Liver (tissue), 3 donors: ENCODE results near the gene SPRR2A.

Experiments
- GABPA ChIP-seq, 2 donors: IDR thresholded peaks in 1 of 2; conservative IDR thresholded peaks in 1 of 2; 2 replicates each; pipeline ENCODE4 v1.6.1; 2016; ENCODE audit warnings: antibody characterized with exemption in 2 of 2, mild to moderate bottlenecking in 1 of 2, moderate library complexity in 1 of 2
- JUND ChIP-seq, 2 donors: IDR thresholded peaks; 2 replicates each; pipeline ENCODE4 v1.6.1; 2016; ENCODE audit warnings: antibody characterized with exemption in 2 of 2
- RAD21 ChIP-seq, 2 donors: IDR thresholded peaks; 2 replicates each; pipeline ENCODE4 v1.6.1; 2016; ENCODE audit warnings: antibody characterized with exemption in 2 of 2, mild to moderate bottlenecking in 2 of 2
- TAF1 ChIP-seq: conservative IDR thresholded peaks from 2 replicates; pipeline ENCODE4 v1.6.1; 2016; ENCODE audit warnings: antibody characterized with exemption, mild to moderate bottlenecking
- TF ChIP-seq, protein P1 (sequence below): fragments of 150-350 bp; IDR thresholded peaks from 2 replicates; pipeline ENCODE4 v1.5.1; 2017; ENCODE audit warnings: improper control_type of control experiment, low read depth, low read length; ENCODE audit not compliant: missing input control
- TF ChIP-seq, protein P2 (sequence below): IDR thresholded peaks from 2 replicates; pipeline ENCODE4 v1.6.1; 2016; ENCODE audit warnings: antibody characterized with exemption
- TF ChIP-seq, protein P3 (sequence below): IDR thresholded peaks from 2 replicates; pipeline ENCODE4 v1.6.1; 2016; ENCODE audit warnings: antibody characterized with exemption, mild to moderate bottlenecking
- donor health status: healthy.
- donor health status: healthy.

GRCh38 chr1:153087652-153088051 lies 30.3 kb upstream of the SPRR2A start:
- TF ChIP-seq, protein P1, sequence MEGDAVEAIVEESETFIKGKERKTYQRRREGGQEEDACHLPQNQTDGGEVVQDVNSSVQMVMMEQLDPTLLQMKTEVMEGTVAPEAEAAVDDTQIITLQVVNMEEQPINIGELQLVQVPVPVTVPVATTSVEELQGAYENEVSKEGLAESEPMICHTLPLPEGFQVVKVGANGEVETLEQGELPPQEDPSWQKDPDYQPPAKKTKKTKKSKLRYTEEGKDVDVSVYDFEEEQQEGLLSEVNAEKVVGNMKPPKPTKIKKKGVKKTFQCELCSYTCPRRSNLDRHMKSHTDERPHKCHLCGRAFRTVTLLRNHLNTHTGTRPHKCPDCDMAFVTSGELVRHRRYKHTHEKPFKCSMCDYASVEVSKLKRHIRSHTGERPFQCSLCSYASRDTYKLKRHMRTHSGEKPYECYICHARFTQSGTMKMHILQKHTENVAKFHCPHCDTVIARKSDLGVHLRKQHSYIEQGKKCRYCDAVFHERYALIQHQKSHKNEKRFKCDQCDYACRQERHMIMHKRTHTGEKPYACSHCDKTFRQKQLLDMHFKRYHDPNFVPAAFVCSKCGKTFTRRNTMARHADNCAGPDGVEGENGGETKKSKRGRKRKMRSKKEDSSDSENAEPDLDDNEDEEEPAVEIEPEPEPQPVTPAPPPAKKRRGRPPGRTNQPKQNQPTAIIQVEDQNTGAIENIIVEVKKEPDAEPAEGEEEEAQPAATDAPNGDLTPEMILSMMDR: no peak
- TF ChIP-seq, protein P2, sequence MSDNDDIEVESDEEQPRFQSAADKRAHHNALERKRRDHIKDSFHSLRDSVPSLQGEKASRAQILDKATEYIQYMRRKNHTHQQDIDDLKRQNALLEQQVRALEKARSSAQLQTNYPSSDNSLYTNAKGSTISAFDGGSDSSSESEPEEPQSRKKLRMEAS: no peak
- TF ChIP-seq TAF1: no peak
- no peak for TF ChIP-seq GABPA (IDR thresholded peaks at IDR 0.05 in 1 of 2, conservative IDR thresholded peaks at IDR 0.05 in 1 of 2)
- no peak for TF ChIP-seq RAD21 (IDR thresholded peaks at IDR 0.05)
- TF ChIP-seq JUND (IDR thresholded peaks at IDR 0.05): no peak
- TF ChIP-seq, protein P3, sequence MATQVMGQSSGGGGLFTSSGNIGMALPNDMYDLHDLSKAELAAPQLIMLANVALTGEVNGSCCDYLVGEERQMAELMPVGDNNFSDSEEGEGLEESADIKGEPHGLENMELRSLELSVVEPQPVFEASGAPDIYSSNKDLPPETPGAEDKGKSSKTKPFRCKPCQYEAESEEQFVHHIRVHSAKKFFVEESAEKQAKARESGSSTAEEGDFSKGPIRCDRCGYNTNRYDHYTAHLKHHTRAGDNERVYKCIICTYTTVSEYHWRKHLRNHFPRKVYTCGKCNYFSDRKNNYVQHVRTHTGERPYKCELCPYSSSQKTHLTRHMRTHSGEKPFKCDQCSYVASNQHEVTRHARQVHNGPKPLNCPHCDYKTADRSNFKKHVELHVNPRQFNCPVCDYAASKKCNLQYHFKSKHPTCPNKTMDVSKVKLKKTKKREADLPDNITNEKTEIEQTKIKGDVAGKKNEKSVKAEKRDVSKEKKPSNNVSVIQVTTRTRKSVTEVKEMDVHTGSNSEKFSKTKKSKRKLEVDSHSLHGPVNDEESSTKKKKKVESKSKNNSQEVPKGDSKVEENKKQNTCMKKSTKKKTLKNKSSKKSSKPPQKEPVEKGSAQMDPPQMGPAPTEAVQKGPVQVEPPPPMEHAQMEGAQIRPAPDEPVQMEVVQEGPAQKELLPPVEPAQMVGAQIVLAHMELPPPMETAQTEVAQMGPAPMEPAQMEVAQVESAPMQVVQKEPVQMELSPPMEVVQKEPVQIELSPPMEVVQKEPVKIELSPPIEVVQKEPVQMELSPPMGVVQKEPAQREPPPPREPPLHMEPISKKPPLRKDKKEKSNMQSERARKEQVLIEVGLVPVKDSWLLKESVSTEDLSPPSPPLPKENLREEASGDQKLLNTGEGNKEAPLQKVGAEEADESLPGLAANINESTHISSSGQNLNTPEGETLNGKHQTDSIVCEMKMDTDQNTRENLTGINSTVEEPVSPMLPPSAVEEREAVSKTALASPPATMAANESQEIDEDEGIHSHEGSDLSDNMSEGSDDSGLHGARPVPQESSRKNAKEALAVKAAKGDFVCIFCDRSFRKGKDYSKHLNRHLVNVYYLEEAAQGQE: no peak
